22Rv1 (cell line): ENCODE data around the gene ANO9.

Source experiments
- ZFX ChIP-seq: fragments of 450-650 bp; IDR thresholded peaks from 2 replicates; pipeline ENCODE4 v1.6.1; 2017; ENCODE audit warnings: antibody characterized with exemption, borderline replicate concordance
- TF ChIP-seq, protein P1 (sequence below): fragments of 450-650 bp; IDR thresholded peaks from 2 replicates; pipeline ENCODE4 v1.5.1; 2017; ENCODE audit warnings: mild to moderate bottlenecking

GRCh38 chr11:409008-409599, 32.7 kb downstream of the ANO9 start:
- TF ChIP-seq, protein P1, sequence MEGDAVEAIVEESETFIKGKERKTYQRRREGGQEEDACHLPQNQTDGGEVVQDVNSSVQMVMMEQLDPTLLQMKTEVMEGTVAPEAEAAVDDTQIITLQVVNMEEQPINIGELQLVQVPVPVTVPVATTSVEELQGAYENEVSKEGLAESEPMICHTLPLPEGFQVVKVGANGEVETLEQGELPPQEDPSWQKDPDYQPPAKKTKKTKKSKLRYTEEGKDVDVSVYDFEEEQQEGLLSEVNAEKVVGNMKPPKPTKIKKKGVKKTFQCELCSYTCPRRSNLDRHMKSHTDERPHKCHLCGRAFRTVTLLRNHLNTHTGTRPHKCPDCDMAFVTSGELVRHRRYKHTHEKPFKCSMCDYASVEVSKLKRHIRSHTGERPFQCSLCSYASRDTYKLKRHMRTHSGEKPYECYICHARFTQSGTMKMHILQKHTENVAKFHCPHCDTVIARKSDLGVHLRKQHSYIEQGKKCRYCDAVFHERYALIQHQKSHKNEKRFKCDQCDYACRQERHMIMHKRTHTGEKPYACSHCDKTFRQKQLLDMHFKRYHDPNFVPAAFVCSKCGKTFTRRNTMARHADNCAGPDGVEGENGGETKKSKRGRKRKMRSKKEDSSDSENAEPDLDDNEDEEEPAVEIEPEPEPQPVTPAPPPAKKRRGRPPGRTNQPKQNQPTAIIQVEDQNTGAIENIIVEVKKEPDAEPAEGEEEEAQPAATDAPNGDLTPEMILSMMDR, result no peak
- TF ChIP-seq ZFX, result no peak
